NCI-H2107 treated with DMSO at 0.1 percent for 48 hours (cell line): Measurements from ENCODE around the gene ALDH4A1.
A peak's percentile ranks its signal among the peaks of the same experiment; 100 is the strongest.
"Not testable (repeated sequence)": the region's sequence is repeated elsewhere in the genome, so short reads cannot be mapped to it uniquely, and the experiment has no call there.

ENCODE experiments used
- DNase-seq: peaks from one replicate; lab custom pipeline; 2025; ENCODE audit not compliant: unreplicated experiment; lab: John Stamatoyannopoulos, UW

The ALDH4A1 gene

DNA sequence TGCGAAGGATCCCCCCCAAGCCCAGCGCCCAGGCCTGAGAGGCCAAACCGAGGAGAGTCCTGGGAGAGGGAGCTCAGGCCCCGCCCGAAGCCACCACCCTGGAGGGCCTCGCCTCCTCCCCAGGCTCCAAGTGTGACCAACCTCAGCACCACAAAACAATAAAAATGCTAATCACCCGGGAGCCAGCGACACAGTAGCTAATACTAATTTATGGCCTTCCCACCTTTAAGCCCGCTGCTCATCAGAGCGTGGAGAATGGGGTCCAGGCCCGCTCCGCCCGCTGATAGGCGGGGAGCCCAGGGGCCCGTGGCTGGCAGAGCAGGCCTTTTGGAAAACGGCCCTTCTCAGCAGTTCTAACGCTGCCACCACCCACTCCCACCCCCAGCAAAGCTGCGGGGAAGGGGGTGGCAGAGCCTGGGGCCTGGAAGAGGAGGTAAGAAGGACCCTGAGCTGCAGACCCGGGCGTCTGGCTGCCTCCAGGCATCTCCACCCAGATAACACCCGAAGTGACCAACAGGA lies 22.5 kb downstream of the ALDH4A1 start:
- DNase-seq: peak; percentile 15

DNA sequence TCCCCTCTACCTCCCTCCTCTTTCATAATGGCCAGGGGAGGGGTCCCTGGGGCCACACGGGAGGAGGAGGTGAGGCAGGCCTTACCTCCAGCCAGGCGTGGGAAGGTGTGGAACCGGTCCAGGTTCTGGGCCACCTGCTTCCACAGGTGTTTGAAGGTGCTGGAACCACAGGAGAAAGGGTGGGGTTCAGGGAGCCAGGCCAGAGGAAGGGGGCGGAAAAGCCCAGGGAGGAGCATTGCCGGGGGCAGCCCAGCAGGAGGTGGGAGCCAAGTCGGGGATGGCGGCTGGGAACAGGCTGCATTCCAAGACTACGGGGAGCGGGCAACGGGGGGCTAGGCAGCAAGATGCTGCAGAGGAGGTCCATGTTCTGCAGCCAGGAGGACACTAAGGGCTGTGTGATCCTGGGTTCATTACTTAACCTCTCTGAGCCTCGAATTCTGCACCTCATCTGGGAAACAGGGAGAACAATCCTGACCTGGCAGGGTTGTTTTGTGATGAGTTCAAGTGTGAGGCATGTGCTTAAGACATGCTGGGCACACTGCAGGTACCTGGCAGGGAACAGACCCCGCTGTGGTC lies 23.1 kb downstream of the ALDH4A1 start:
- no peak for DNase-seq

DNA sequence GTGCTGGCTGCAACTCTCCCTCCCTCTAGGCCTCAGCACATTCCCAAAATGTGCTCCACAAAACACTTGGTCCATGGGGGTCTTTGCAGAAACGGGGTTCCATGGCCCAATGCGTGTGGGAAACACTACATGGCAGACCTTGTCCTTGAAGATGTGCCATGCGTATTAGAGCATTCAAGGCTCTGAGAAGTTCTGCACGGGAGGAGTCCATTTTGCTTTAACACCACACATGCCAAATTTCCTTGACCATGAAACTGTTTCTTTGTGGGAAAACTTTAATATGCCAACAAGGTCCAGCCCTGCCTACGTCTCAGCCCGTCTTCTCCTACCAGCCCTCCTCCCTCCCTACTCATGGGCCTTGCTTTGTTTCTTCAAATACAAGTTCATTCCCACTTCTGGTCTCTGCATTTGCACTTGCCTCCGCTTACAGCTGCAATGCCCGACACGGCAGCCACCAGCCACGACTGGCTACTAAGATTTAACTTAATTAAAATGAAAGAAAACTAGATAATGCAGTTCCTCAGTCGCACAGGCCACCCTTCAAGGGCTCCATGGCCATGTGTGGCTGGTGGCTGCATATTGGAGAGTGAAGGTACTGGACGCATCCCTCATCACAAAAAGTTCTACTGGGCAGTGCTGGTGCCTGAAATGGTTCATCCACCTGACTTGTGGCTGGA lies 23.7 kb downstream of the ALDH4A1 start:
- DNase-seq: no peak

DNA sequence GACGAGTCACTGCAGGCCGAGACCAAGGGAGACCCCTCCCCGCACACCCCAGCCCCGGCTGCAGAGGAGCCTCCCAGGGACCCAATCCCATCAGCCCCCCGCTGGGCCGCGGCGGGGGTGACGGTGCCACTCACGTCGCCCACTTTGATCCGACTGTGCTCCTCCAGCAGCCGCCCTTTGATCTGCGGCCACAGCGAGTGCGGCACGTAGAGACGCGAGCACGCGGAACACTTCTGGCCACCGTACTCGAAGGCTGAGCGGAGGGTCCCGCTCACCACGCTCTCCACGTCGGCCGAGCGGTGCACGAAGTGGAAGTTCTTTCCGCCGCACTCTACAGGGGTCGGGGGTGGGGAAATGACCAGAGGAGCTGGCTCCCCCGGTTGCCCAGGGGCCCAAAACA lies 25.1 kb downstream of the ALDH4A1 start:
- no peak for DNase-seq

DNA sequence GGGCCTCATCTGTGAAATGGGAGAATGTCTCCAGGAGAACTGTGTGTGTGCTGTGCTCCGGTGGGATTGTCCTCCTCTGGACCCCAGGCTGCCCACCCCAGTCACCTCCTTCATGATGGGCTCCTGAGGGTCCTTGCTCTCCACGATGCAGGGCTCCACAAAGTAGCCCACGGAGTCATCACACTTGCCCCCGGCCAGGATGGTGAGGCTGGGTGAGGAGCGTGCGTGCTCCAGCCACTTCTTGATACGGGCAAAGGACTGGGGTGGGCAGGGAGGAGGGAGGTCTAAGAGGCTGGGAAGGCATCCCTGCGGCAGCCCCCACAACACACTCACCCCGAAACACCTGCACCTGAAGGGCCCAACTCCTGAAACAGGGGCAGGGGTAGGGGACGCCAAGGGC lies 26.1 kb downstream of the ALDH4A1 start:
- DNase-seq: no peak

DNA sequence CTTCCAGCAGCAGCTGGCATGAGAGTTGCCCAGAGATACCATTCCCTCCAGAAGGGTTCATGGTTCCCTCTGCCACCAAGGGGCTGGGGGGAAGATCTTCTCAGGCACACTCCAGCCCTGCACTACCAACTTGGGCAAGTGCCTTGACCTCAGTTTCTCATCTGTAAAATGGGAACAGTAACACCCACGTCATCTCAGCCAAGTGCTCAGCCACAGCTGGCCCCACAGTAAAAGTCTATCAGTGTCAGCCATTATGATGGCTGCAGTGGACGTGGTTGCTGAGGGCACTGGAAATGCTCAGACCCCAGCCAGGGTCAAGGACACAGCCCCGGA lies 26.6 kb downstream of the ALDH4A1 start:
- DNase-seq: no peak

DNA sequence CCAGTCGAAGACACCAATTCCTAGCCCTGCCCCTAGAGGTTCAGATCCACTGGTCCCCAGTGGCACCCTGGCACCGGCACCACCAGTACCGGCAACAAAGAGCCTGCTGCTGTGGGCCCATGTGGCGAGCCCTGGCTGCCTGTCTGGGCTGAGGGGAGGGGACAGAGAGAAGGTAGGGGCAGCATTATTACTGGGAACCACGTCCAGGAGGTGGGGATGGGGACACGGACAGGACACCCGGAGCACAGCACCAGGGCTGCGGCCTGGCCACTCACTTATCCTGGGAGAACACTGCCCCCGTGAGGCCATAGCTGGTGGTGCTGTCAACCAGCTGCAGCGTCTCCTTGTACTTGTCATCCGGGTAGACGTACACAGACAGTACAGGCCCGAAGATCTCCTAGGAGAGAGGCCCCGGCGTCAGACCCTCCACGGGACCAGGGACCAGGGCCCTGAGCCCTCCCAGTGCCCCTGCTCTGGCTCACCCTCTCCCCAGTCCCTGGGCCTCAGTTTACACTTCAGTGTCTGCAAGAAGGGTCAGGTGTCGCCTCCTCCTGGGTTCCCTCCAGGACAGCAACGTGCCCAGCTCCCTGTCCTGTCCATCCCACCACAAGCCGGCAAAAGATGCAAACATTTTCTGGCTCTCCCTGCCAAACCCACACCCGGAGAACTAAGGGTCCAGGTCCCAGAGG lies 27.1 kb downstream of the ALDH4A1 start:
- peak; percentile 31 for DNase-seq

DNA sequence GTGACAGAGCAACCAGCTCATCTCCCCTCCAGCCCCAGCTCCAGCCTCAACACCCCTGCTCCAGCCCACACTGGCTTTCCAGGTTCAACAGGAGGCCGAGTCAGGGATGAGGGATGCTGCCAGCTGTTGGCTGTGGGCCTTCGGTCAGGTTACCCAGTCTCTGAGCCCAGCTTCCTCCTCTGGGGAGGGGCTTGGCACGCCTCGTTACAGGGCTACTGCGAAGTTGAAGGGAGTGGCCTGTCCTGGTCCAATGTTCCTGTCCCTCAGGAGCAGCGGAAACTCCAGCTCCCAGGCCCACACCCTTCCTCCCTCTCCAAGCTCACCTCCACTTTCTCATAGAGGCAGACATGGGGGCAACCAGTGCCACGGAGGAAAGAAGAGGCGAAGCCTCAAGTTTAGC lies 27.8 kb downstream of the ALDH4A1 start:
- DNase-seq: no peak

DNA sequence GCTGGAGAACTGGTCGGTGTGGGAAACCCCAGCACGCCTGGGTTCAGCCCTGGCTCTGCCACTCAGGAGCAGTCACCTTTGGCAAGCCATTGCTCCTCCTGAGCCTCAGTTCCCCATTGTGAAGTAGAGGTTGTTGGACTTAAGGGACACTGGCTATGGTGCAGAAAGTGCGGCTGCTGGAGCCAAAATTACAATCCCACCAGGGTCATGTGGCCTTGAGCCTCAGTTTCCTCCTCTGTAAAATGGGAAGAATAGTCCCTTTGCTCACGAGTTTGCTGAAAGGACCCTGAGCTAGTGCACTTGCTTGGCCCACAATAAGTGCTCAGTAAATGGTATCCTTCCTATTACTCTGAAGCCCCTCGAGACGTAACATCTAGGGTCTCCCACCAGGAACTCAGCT lies 28.3 kb downstream of the ALDH4A1 start:
- DNase-seq: no peak

DNA sequence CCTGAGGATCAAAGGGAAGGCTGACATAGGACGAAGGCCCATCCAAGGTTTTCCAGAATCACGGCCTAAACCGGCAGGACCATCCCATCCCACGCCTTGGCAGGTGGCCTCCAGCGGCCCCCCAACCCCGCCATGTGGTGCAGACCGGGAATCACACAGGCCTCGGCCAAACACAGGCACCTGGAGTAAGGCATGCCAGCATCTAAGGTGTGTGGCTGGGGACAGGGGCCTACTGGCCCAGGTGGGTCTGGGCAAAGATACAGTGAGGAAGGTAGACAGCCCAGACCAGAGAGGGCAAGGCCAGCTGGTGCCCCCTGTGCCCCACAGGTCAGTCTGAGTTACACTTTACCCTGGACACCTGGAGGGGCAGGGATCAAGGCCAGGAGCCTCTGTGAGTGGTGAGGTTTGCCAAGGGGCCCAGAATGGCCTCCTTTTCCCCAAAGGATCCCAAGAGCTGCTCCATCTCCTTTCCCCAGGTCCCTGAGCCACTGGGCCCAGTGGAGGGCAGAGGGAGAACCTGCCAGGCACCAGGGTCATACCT lies 30.2 kb downstream of the ALDH4A1 start:
- no peak for DNase-seq

DNA sequence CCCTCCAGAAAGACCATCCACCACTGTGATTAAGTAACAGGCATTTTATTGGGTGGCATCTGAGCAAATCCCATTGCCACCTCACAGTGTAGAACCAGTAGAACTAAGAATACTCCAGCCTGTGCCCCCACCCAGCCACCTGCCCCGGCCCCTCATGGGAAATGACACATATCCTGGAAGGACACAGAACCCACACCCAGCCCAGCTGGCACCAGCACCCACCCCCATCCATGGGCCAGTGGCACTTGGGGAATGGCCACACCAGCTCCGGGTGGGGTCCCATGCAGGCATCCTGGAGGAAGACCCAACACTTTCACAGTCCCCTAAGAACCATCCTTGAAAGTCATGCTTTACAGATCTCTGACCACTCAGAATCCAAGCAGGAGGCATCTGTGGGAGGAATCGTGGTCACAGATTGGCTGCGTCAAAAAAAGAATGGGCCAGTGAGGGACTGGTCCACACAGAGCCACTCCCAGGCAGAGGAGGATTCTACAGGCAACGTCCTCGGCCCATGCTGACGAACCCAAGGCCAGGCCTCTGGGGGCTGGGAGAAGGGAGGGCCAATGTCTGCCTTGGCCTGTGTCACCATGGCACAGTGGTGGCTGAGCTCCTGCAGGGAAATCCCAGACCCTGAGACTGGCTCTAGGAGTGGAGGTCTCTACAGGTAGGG lies 30.8 kb downstream of the ALDH4A1 start:
- no peak for DNase-seq

DNA sequence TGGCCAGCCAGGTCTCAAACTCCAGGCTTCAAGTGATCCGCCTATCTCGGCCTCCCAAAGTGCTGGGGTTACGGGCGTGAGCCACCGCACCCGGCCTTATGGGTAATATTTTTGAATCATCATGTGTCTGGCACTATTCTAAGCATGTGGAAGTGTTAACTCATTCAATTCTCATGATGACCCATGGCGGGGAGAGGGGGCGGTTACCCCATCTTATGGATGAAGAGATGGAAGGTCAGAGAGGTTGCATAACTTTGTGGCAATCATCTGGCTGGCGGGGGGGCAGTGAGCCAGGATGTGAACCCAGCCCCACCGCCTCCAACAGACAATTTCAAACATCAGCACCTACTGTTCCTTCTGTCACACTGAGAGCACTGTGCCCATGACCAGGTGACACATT lies 31.4 kb downstream of the ALDH4A1 start:
- DNase-seq: no peak

DNA sequence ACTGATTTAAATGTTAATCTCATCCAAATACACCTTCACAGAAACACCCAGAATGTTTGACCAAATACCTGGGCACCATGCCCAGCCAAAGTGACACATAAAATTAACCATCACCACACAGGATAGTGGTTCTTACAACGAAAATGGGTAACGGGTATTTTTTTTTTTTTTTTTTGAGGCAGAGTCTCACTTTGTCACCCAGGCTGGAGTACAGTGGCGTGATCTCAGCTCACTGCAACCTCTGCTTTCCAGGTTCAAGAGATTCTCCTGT lies 31.8 kb downstream of the ALDH4A1 start:
- not testable (repeated sequence) for DNase-seq

DNA sequence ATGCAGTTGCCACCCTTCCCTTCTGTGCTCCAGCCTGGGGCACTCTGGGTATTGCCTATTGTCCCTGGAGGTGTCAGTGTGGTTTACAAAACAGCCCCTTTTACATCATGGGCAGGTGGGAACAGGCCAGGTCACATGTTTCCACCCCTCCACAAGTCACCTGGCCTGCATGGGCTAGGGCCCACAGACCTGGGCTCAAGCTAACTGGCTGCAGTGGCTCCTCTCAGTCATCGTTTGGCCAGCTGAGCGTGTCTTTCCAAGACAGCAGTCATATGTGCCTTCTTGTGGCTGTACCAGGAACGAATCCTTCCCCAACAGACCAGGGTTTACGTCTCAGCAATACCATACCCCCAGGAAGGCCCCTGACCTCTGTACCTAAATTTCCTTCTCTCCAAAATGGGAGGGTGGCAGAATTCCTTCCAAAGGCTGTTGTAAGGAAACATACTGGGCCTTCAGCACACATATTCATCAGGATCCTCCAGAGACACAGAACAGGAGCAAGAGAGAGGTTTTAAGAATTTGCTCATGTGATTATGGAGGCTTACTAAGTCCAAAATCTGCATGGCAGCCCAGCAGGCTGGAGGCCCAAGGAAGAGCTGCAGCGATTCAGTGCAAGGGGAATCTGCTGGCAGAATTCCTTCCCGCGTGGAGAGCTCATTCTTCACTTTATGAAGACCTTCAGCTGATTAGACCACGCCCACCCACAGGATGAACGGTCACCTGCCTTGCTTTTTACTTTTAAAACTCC lies 32.3 kb downstream of the ALDH4A1 start:
- no peak for DNase-seq

DNA sequence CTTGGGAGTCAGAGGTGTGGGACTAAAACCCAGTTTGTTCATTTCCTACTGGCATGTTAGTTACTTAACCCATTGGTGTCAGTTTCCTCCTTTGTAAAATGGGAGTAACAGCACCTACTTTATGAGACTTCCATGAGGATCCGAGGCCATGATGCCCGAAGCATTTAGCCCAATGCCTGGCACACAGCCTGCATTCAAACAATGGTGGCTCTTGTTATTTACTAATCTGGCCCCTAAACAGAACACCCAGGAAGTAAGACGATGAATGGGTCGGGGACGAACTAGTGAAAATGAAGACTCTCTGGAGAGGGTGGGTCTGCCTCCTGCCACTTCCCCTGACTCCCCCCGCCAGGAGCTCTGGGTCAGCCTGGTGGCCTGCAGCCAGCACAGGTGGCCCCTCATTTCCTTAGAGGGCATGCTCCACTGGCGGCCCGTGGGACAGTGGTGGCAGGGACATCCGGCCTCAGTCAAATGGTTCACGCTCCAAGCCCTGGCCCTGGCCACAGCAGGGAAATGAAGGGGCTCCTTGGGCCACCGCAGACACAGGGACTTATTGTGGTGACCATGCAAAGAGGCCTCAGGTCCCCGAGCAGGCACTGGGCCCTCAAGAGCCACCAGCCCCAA lies 33.4 kb downstream of the ALDH4A1 start:
- no peak for DNase-seq

DNA sequence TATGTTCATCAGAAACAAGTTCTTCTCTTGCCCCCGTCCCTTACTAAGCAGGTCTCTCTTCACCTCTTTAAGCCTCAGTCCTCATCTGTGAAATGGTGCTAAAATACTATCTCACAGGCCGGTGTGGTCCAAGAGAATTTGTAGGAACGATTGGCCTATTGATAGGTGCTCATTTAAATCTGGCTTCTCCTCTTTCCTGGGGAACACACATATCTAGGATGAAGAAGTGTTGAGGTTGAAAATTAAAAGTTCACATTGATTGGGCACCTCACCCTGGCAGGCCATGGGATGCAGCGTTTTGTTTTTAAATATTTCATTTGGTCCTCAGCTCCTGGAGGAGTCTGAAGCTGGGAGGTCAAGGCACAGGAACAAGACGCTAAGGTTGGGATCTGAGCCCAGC lies 34.0 kb downstream of the ALDH4A1 start:
- no peak for DNase-seq

DNA sequence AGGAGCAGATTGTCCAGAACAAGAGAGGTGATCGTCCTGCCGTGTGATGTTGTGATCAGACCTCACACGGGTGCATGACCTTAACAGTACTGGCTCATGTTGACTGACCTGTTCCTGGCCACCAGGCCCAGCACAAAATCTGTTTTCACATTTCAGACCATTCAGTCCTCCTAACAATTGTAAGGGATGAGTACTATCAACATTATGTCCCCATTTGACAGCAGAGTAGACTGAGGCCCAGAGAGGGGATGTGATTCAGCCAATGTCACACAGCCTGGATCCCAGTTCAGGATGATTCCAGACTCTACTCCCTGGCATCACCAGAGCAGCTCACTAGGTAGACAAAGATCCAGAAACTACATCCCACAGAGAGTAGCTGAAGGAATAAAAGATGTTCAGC lies 35.5 kb downstream of the ALDH4A1 start:
- DNase-seq: no peak

DNA sequence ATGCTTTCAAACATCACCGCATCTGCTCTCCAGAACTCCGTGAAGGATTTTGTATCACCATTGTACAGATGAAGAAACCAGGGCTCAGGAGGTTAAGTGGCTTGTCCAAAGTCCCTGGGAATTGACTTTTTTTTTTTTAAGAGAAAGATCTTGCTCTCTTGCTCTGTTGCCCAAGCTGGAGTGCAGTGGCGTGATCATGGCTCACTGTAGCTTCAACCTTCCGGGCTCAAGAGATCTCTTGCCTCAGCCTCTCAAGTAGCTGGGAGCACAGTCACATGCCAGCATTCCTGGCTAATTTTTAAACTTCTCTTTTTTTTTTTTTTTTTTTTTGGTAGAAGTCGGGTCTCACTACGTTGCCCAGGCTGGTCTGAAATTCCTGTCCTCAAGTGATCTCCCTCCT lies 36.0 kb downstream of the ALDH4A1 start:
- DNase-seq: no peak

DNA sequence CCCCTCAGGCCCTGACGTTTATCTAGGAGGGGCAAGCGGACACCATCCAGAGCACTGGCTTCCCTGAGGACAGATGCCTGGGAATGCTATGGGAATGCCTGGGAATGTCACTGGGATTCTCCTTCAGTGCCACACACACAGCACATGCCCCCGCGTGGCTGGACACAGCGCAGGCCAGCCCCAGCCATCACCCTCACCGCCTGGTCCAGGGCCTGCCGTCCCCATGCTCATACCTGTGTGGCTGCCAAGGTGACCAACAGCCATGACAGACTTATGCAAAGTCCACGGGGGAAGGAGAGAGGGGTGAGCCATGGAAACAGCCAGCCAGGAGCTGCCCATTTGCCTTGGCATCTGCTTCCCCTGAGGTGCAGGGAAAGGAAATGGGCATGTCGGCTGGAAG lies 37.2 kb downstream of the ALDH4A1 start:
- DNase-seq: no peak

DNA sequence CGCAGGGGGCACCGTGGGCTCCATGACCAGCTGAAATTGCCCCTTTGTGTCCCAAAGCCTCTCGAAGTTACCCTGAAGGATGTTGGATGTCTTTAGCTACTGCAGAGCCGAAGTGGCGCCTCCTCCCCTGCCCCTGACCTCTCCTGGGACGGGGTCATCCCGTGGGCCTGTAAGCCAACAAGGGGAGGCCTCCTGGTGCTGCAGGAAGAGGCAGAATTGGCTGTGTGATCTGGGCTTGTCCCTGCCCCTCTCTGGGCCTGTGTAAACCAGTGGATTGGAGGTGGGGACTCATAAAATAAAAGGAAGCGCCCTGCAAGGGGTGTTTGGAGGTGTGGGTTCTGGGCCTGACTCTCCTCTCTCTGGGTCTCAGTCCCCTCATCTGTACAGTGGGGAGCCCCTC lies 40.8 kb downstream of the ALDH4A1 start:
- no peak for DNase-seq

DNA sequence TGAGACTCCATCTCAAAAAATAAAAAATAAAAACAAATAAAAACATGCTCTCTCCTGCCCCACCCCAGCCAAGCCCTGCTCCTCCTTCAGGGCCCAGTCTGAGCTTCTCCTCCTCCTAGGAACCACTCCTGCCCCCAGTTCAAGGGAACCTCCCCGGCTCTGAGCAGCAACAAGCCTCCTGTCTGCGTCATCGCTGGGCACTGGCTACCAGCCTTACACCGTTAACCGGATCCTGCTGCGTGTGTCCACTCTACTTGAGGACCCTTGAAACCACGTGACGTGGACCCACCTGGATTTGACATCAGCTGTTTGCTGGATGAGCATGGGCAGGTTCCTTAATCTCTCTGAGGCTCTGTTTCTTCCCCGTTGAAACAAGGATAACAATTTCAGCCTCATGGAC lies 41.3 kb downstream of the ALDH4A1 start:
- no peak for DNase-seq
